ENCODE data around the gene CPNE4. TPM values are rescaled to one million over a fixed set of nuclear protein-coding genes. Genes with fewer than 3 reads are reported as not detected.

CPNE4 gene
- total RNA-seq, 1 donor from 2014 or later: 52.3 TPM

- DNase-seq: no peak
- ATAC-seq (ENCODE audit: poor library complexity): no peak
- intact Hi-C loops (cut with DNase I): no loop called here
Measured at GRCh38 chr3:131699001-131699400, 335.8 kb downstream of the CPNE4 start.

GRCh38 chr3:131694376-131694775 lies 340.4 kb downstream of the CPNE4 start:
- ATAC-seq (ENCODE audit: poor library complexity) (no peak), DNase-seq (no peak)
- intact Hi-C loops (cut with DNase I): no loop called here

- ATAC-seq (ENCODE audit: poor library complexity) (no peak), DNase-seq (no peak)
- intact Hi-C loops (cut with DNase I): no loop called here
Measured at GRCh38 chr3:131692356-131692755, 342.5 kb downstream of the CPNE4 start.

- DNase-seq: no peak
- intact Hi-C loops (cut with DNase I): no loop called here
Measured at GRCh38 chr3:131690800-131691199, 344.0 kb downstream of the CPNE4 start.

GRCh38 chr3:131688370-131688769 lies 346.4 kb downstream of the CPNE4 start:
- intact Hi-C loops (cut with DNase I): no loop called here
- ATAC-seq (ENCODE audit: poor library complexity): no peak
- no peak for DNase-seq

More at GRCh38 chr3:131690800-131691199, 344.0 kb downstream of the CPNE4 start:
- no peak for ATAC-seq (ENCODE audit: poor library complexity)

- ATAC-seq (ENCODE audit: poor library complexity) (no peak), DNase-seq (no peak)
- intact Hi-C loops (cut with DNase I): no loop called here
Measured at GRCh38 chr3:131669600-131669999, 365.2 kb downstream of the CPNE4 start.

GRCh38 chr3:131658771-131659170 lies 376.0 kb downstream of the CPNE4 start:
- intact Hi-C loops (cut with DNase I): no loop called here
- ATAC-seq (ENCODE audit: poor library complexity) (no peak), DNase-seq (no peak)

GRCh38 chr3:131658115-131658514 lies 376.7 kb downstream of the CPNE4 start:
- DNase-seq: no peak
- intact Hi-C loops (cut with DNase I): no loop called here
- ATAC-seq (ENCODE audit: poor library complexity): no peak

- ATAC-seq (ENCODE audit: poor library complexity) (no peak), DNase-seq (no peak)
- intact Hi-C loops (cut with DNase I): no loop called here
Measured at GRCh38 chr3:131655070-131655690, 379.6 kb downstream of the CPNE4 start.

- no peak for ATAC-seq (ENCODE audit: poor library complexity)
- intact Hi-C loops (cut with DNase I): no loop called here
- DNase-seq: no peak
Measured at GRCh38 chr3:131645638-131646037, 389.2 kb downstream of the CPNE4 start.

- intact Hi-C loops (cut with DNase I): no loop called here
- no peak for ATAC-seq (ENCODE audit: poor library complexity)
- DNase-seq: no peak
Measured at GRCh38 chr3:131636266-131636775, 398.5 kb downstream of the CPNE4 start.

- intact Hi-C loops (cut with DNase I): no loop called here
- no peak for ATAC-seq (ENCODE audit: poor library complexity)
- no peak for DNase-seq
Measured at GRCh38 chr3:131630807-131631206, 404.0 kb downstream of the CPNE4 start.

- intact Hi-C loops (cut with DNase I): no loop called here
- no peak for ATAC-seq (ENCODE audit: poor library complexity)
Measured at GRCh38 chr3:131630097-131630496, 404.7 kb downstream of the CPNE4 start.

GRCh38 chr3:131623431-131623830 lies 411.4 kb downstream of the CPNE4 start:
- intact Hi-C loops (cut with DNase I): no loop called here
- no peak for DNase-seq
- ATAC-seq (ENCODE audit: poor library complexity): no peak

More at GRCh38 chr3:131630097-131630496, 404.7 kb downstream of the CPNE4 start:
- DNase-seq: no peak

- intact Hi-C loops (cut with DNase I): no loop called here
- ATAC-seq (ENCODE audit: poor library complexity) (no peak), DNase-seq (no peak)
Measured at GRCh38 chr3:131622726-131623125, 412.1 kb downstream of the CPNE4 start.

GRCh38 chr3:131620977-131621376 lies 413.8 kb downstream of the CPNE4 start:
- no peak for DNase-seq
- intact Hi-C loops (cut with DNase I): no loop called here
- no peak for ATAC-seq (ENCODE audit: poor library complexity)

GRCh38 chr3:131619821-131620220 lies 415.0 kb downstream of the CPNE4 start:
- DNase-seq (no peak), ATAC-seq (ENCODE audit: poor library complexity) (no peak)
- intact Hi-C loops (cut with DNase I): no loop called here

- intact Hi-C loops (cut with DNase I): no loop called here
- ATAC-seq (ENCODE audit: poor library complexity) (peak; percentile 86), DNase-seq (no peak)
Measured at GRCh38 chr3:131616719-131617118, 418.1 kb downstream of the CPNE4 start.

GRCh38 chr3:131612745-131613144 lies 422.1 kb downstream of the CPNE4 start:
- DNase-seq (no peak), ATAC-seq (ENCODE audit: poor library complexity) (no peak)
- intact Hi-C loops (cut with DNase I): no loop called here

GRCh38 chr3:131610174-131610573 lies 424.6 kb downstream of the CPNE4 start:
- ATAC-seq (ENCODE audit: poor library complexity): peak; percentile 58
- intact Hi-C loops (cut with DNase I): no loop called here

GRCh38 chr3:131608741-131609140 lies 426.1 kb downstream of the CPNE4 start:
- intact Hi-C loops (cut with DNase I): no loop called here

More at GRCh38 chr3:131610174-131610573, 424.6 kb downstream of the CPNE4 start:
- no peak for DNase-seq

More at GRCh38 chr3:131608741-131609140, 426.1 kb downstream of the CPNE4 start:
- ATAC-seq (ENCODE audit: poor library complexity) (no peak), DNase-seq (no peak)

Measured in Right ventricle myocardium superior (tissue), 1 donor.